ENCODE measurements around the gene ADAM22.
"Not testable (repeated sequence)": the region's sequence is repeated elsewhere in the genome, so short reads cannot be mapped to it uniquely, and the experiment has no call there.

ADAM22 gene

GRCh38 chr7:88115258-88115796, 181.3 kb downstream of the ADAM22 start:
- DNase-seq, result no peak

- no peak for DNase-seq
These were observed 181.8 kb downstream of the ADAM22 start for GRCh38 chr7:88115816-88116215.

GRCh38 chr7:88116235-88116795, 182.3 kb downstream of the ADAM22 start:
- no peak for DNase-seq

- DNase-seq, result no peak
These were observed 183.3 kb downstream of the ADAM22 start for GRCh38 chr7:88117325-88117724.

GRCh38 chr7:88121335-88121734, 187.3 kb downstream of the ADAM22 start:
- no peak for DNase-seq

- no peak for DNase-seq
These were observed 193.7 kb downstream of the ADAM22 start for GRCh38 chr7:88127637-88128290.

GRCh38 chr7:88132725-88133124, 198.7 kb downstream of the ADAM22 start:
- DNase-seq, result peak; percentile 43

GRCh38 chr7:88140947-88141346, 206.9 kb downstream of the ADAM22 start:
- no peak for DNase-seq

- no peak for DNase-seq
These were observed 207.4 kb downstream of the ADAM22 start for GRCh38 chr7:88141479-88141878.

- no peak for DNase-seq
These were observed 207.9 kb downstream of the ADAM22 start for GRCh38 chr7:88141953-88142352.

- no peak for DNase-seq
These were observed 212.6 kb downstream of the ADAM22 start for GRCh38 chr7:88146616-88147015.

GRCh38 chr7:88147341-88147740, 213.3 kb downstream of the ADAM22 start:
- DNase-seq, result no peak

- DNase-seq, result no peak
These were observed 213.9 kb downstream of the ADAM22 start for GRCh38 chr7:88147949-88148348.

- DNase-seq, result no peak
These were observed 216.0 kb downstream of the ADAM22 start for GRCh38 chr7:88150033-88150432.

- no peak for DNase-seq
These were observed 217.2 kb downstream of the ADAM22 start for GRCh38 chr7:88151119-88151790.

GRCh38 chr7:88153378-88153777, 219.3 kb downstream of the ADAM22 start:
- no peak for DNase-seq

- no peak for DNase-seq
These were observed 221.7 kb downstream of the ADAM22 start for GRCh38 chr7:88155756-88156155.

- no peak for DNase-seq
These were observed 222.3 kb downstream of the ADAM22 start for GRCh38 chr7:88156356-88156755.

- not testable (repeated sequence) for DNase-seq
These were observed 225.7 kb downstream of the ADAM22 start for GRCh38 chr7:88159741-88160140.

GRCh38 chr7:88165697-88166096, 231.6 kb downstream of the ADAM22 start:
- no peak for DNase-seq

GRCh38 chr7:88167223-88167622, 233.2 kb downstream of the ADAM22 start:
- no peak for DNase-seq

- DNase-seq, result no peak
These were observed 233.7 kb downstream of the ADAM22 start for GRCh38 chr7:88167721-88168120.

GRCh38 chr7:88169717-88170320, 235.8 kb downstream of the ADAM22 start:
- no peak for DNase-seq

GRCh38 chr7:88172842-88173241, 238.8 kb downstream of the ADAM22 start:
- no peak for DNase-seq
